B cell (primary cell): ENCODE results near the gene KMT2D. TPM values are rescaled to one million over a fixed set of nuclear protein-coding genes. Genes with fewer than 3 reads are reported as not detected.

Source experiments
- ATAC-seq: fragments of 200-7000 bp; cut with Tn5 transposase; one replicate; pipeline ENCODE4 v1.10.0; 2021; ENCODE audit warnings: low read depth, mild to moderate bottlenecking, moderate number of reproducible peaks, moderate library complexity
- CTCF ChIA-PET: fragments of 350-600 bp; sonication (Branson Sonifier 250); formaldehyde crosslinking; loops from one replicate; lab custom pipeline; 2021; ENCODE audit warnings: antibody characterized with exemption, inconsistent platforms; lab: Charles Lee
- POLR2A ChIA-PET: fragments of 350-600 bp; sonication (Branson Sonifier 250); formaldehyde crosslinking; loops from one replicate; lab custom pipeline; 2021; ENCODE audit warnings: antibody characterized with exemption; lab: Charles Lee
- DNase-seq: peaks from one replicate; pipeline ENCODE4 v3.0.0; 2013
- H2AFZ ChIP-seq: 2 replicates; pipeline ENCODE4 v1.6.1; 2012; ENCODE audit warnings: mild to moderate bottlenecking, low read depth, low read length; ENCODE audit not compliant: insufficient read depth, poor library complexity, severe bottlenecking
- H3K27ac ChIP-seq, 2 donors: 1 replicate in 1 of 2; 2 replicates in 1 of 2; pipeline ENCODE4 v1.5.1; 2012 to 2013; ENCODE audit warnings: low read length in 2 of 2, mild to moderate bottlenecking in 2 of 2, moderate library complexity in 1 of 2
- H3K27me3 ChIP-seq, 4 experiments: fragments of 200-600 bp in 1 of 4; sonication (generic) in 1 of 4; replicated peaks in 1 of 4; 1 replicate in 2 of 4; 2 replicates in 2 of 4; pipeline versions ENCODE4 v1.6.1 to v1.7.0; 2013 to 2016; ENCODE audit warnings: low read length in 3 of 4, mild to moderate bottlenecking in 2 of 4, mixed read lengths in 1 of 4, moderate library complexity in 1 of 4; ENCODE audit not compliant: insufficient read depth in 4 of 4, control insufficient read depth in 3 of 4; ENCODE audit errors: control extremely low read depth in 1 of 4
- H3K36me3 ChIP-seq, 2 experiments: replicated peaks in 1 of 2; 1 replicate in 1 of 2; 2 replicates in 1 of 2; pipeline versions ENCODE4 v1.6.1 to v1.7.1; 2013; ENCODE audit warnings: low read length in 1 of 2; ENCODE audit not compliant: insufficient read depth in 2 of 2, control insufficient read depth in 1 of 2; ENCODE audit errors: control extremely low read depth in 1 of 2, extremely low read depth in 1 of 2
- H3K4me1 ChIP-seq, 2 donors: fragments of 200-600 bp in 1 of 2; sonication (generic) in 1 of 2; 1 replicate in 1 of 2; 2 replicates in 1 of 2; pipeline versions ENCODE4 v1.5.1 to v1.6.1; 2013 to 2017; ENCODE audit warnings: low read length in 2 of 2; ENCODE audit not compliant: control insufficient read depth in 2 of 2, insufficient read depth in 2 of 2
- H3K4me2 ChIP-seq: replicated peaks from 2 replicates; pipeline ENCODE3; 2012; ENCODE audit warnings: mild to moderate bottlenecking, low read depth, low read length; ENCODE audit not compliant: poor library complexity, severe bottlenecking
- H3K4me3 ChIP-seq, 5 experiments: fragments of 200-600 bp in 1 of 5; sonication (generic) in 1 of 5; 1 replicate in 3 of 5; 2 replicates in 2 of 5; pipeline versions ENCODE4 v1.5.1 to v1.7.0; 2011 to 2016; ENCODE audit warnings: low read length in 4 of 5, mild to moderate bottlenecking in 4 of 5, low read depth in 2 of 5, control low read depth in 1 of 5, moderate library complexity in 1 of 5; ENCODE audit not compliant: insufficient read depth in 1 of 5; ENCODE audit errors: control extremely low read depth in 1 of 5, extremely low read depth in 1 of 5
- H3K79me2 ChIP-seq: fragments of 200-600 bp; sonication (generic); one replicate; pipeline ENCODE4 v1.6.0; 2016; ENCODE audit warnings: low read length; ENCODE audit not compliant: control insufficient read depth, insufficient read depth
- H3K9ac ChIP-seq: fragments of 200-600 bp; sonication (generic); 2 replicates; pipeline ENCODE4 v1.6.1; 2017; ENCODE audit warnings: mild to moderate bottlenecking, low read length, moderate library complexity
- H3K9me3 ChIP-seq, 3 donors: one replicate each; pipeline versions ENCODE4 v1.6.1 to v1.7.1; 2013; ENCODE audit warnings: low read length in 2 of 3; ENCODE audit not compliant: control insufficient read depth in 2 of 3, insufficient read depth in 1 of 3; ENCODE audit errors: control extremely low read depth in 1 of 3
- H4K20me1 ChIP-seq: 2 replicates; pipeline ENCODE4 v1.6.0; 2012; ENCODE audit warnings: mild to moderate bottlenecking, low read length; ENCODE audit not compliant: insufficient read depth, control insufficient read depth, poor library complexity, severe bottlenecking
- H3K27ac Mint-ChIP-seq: one replicate; pipeline ENCODE4 v1.8.0; 2021; ENCODE audit warnings: mixed read lengths
- H3K27me3 Mint-ChIP-seq: one replicate; pipeline ENCODE4 v1.8.0; 2021; ENCODE audit warnings: mixed read lengths
- H3K4me1 Mint-ChIP-seq: one replicate; pipeline ENCODE4 v1.8.0; 2021; ENCODE audit warnings: mixed read lengths
- H3K4me3 Mint-ChIP-seq: one replicate; pipeline ENCODE4 v1.8.0; 2021; ENCODE audit warnings: mixed read lengths
- H3K9me3 Mint-ChIP-seq: one replicate; pipeline ENCODE4 v1.8.0; 2022; ENCODE audit warnings: mixed read lengths; ENCODE audit not compliant: insufficient read depth
- CTCF ChIP-seq: fragments of 200-600 bp; IDR thresholded peaks from one replicate; pipeline ENCODE4 v1.8.0; 2022; ENCODE audit warnings: antibody characterized with exemption, mild to moderate bottlenecking
- EZH2 ChIP-seq: IDR thresholded peaks from 2 replicates; pipeline ENCODE4 v1.6.1; 2012; ENCODE audit warnings: borderline replicate concordance, low read depth, mild to moderate bottlenecking, moderate library complexity, low read length; ENCODE audit not compliant: insufficient read depth, poor library complexity, severe bottlenecking
- WGBS: methylation state at CpG from one replicate; pipeline ENCODE4 v1.1.5; 2013; ENCODE audit warnings: missing lambda C conversion rate; ENCODE audit not compliant: insufficient coverage; 5-methylcytosine and 5-hydroxymethylcytosine counted together
- intact Hi-C: fragments of 100-400 bp; cut with micrococcal nuclease; formaldehyde crosslinking; loops from one replicate; pipeline ENCODE4 v1.10.0; 2022
- polyA plus RNA-seq: library from polyadenylated mRNA; depleted of rRNA; stranded (reverse); fragments of >200 nt; gene quantifications from 2 replicates; pipeline ENCODE4 v1.2.3, GENCODE V29; 2012
- total RNA-seq, 2 donors: library from RNA; stranded (reverse); fragments of 120-200 nt in 1 of 2; gene quantifications; 1 replicate in 1 of 2; 2 replicates in 1 of 2; pipeline versions ENCODE4 v1.2.3 to v1.2.4, GENCODE V29; 2013 to 2022

The KMT2D gene
- total and polyA plus RNA-seq, 2 donors (not counting 1 experiment from before 2014, with no cell fraction given), result 64.0 to 179 TPM

- intact Hi-C loops, result no loop called here
- TF ChIP-seq EZH2 (no peak), CTCF (no peak)
- H3K27me3 Mint-ChIP-seq, result no peaks in the 10 kb centered on the region
- ATAC-seq (no peak), DNase-seq (no peak)
- H2AFZ ChIP-seq, result no peak overlapping the region
- H3K4me1 ChIP-seq, result no peaks in the 10 kb centered on the region
- no peak overlapping the region for H3K4me2 ChIP-seq
- H3K36me3 ChIP-seq, result peaks cover 0 to 86% of the 10 kb centered on the region in 2 experiments
- H3K4me3 Mint-ChIP-seq, result no peak overlapping the region
- H3K9ac ChIP-seq, result no peak overlapping the region
- no peak overlapping the region for H3K27ac ChIP-seq
- no peaks in the 10 kb centered on the region for H3K9me3 ChIP-seq
- peaks cover 24% of the 10 kb centered on the region for H3K79me2 ChIP-seq
- no peak overlapping the region for H3K4me3 ChIP-seq
- POLR2A ChIA-PET, result no interaction called here
- CTCF ChIA-PET, result interaction anchor here (0.6 to 1.6 kb wide), 4 partner anchors 9 to 51 kb away, joined by 3 to 4 read pairs (median 4); no protein-coding TSS in a partner anchor
- no peaks in the 10 kb centered on the region for H3K9me3 Mint-ChIP-seq
- WGBS, result 98% methylated on average over 20 of the region's 20 CpGs
- no peak overlapping the region for H3K27ac Mint-ChIP-seq
- H3K4me1 Mint-ChIP-seq, result no peaks in the 10 kb centered on the region
- peaks cover 30% of the 10 kb centered on the region for H4K20me1 ChIP-seq
- no peaks in the 10 kb centered on the region for H3K27me3 ChIP-seq
Observed at GRCh38 chr12:49038291-49038955, 22.2 kb downstream of the KMT2D start.

- H3K4me1 Mint-ChIP-seq, result no peaks in the 10 kb centered on the region
- ATAC-seq, result no peak
- peaks cover 25% of the 10 kb centered on the region for H4K20me1 ChIP-seq
Observed at GRCh38 chr12:49037947-49038237, 22.7 kb downstream of the KMT2D start.

More at GRCh38 chr12:49037947-49038237, 22.7 kb downstream of the KMT2D start:
- Mint-ChIP-seq H3K4me3 (no peak overlapping the region), H3K27ac (no peak overlapping the region), H3K27me3 (no peaks in the 10 kb centered on the region), H3K9me3 (no peaks in the 10 kb centered on the region)
- H3K9me3 ChIP-seq, result no peaks in the 10 kb centered on the region
- H3K27me3 ChIP-seq, result no peaks in the 10 kb centered on the region
- TF ChIP-seq CTCF, result no peak
- no peak for TF ChIP-seq EZH2
- H3K4me3 ChIP-seq, result no peak overlapping the region
- peaks cover 20% of the 10 kb centered on the region for H3K79me2 ChIP-seq
- H3K27ac ChIP-seq, result no peak overlapping the region
- peaks cover 0 to 86% of the 10 kb centered on the region in 2 experiments for H3K36me3 ChIP-seq
- H3K9ac ChIP-seq, result no peak overlapping the region
- 100% methylated on average over 7 of the region's 7 CpGs for WGBS
- no peak for DNase-seq
- intact Hi-C loops, result no loop called here
- ChIA-PET POLR2A (no interaction called here), CTCF (interaction anchor here (1.2 to 1.6 kb wide), 2 partner anchors 41 to 52 kb away, joined by 3 to 4 read pairs; no protein-coding TSS in a partner anchor)
- H3K4me1 ChIP-seq, result no peaks in the 10 kb centered on the region
- H3K4me2 ChIP-seq, result no peak overlapping the region
- H2AFZ ChIP-seq, result no peak overlapping the region
